Left hindlimb (tissue), 1 donor: ENCODE measurements around the gene ZEB1.
"Not testable (repeated sequence)": the region's sequence is repeated elsewhere in the genome, so short reads cannot be mapped to it uniquely, and the experiment has no call there.

Experiments
- DNase-seq: peaks from one replicate; pipeline ENCODE4 v3.0.0-alpha.2; 2018

ZEB1 gene

GRCh38 chr10:31372439-31372838 is 53.4 kb downstream of the ZEB1 start:
- no peak for DNase-seq

GRCh38 chr10:31374146-31374696 is 55.2 kb downstream of the ZEB1 start:
- DNase-seq, result no peak

- DNase-seq, result no peak
These were observed 62.2 kb downstream of the ZEB1 start for GRCh38 chr10:31381171-31381570.

DNA sequence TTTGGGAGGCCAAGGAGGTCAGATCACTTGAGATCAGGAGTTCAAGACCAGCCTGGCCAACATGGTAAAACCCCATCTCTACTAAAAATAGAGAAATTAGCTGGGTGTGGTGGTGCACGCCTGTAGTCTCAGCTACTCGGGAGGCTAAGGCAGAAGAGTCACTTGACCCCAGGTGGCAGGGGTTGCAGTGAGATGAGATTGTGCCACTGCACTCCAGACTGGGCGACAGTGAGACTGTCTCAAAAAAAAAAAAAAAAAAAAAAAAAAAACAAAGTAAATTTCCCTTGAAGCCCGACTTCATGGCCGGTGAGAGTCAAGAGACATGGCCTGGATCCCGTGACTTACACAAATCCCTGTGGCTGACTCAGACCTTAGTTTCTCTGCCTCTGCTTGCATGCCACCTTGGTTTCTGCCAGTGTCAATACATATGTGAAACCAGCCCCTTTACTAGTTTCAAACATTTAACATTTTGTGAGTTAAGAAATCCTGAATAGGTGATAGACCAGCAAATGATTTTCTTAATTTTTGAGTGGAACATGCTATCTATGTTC is 62.8 kb downstream of the ZEB1 start:
- no peak for DNase-seq

- no peak for DNase-seq
These were observed 65.0 kb downstream of the ZEB1 start for GRCh38 chr10:31383810-31384588.

DNA sequence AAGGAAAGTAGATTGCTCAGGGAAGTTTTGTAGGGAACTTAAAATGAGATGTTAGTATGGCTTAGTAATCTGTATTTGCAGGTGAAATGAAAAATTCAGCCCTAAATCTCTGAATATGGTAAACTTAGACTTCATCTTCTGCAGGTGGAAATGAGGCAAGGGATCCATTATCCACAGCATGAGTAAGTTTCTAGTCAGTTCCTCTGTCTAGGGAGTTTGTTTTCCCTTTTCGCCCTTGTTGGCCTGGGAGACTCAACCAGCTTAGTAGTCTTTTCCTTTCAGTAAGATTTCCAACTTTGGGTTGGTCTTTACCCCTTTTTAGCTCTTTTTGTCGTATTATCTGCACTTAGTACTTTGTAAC is 65.6 kb downstream of the ZEB1 start:
- DNase-seq, result no peak

DNA sequence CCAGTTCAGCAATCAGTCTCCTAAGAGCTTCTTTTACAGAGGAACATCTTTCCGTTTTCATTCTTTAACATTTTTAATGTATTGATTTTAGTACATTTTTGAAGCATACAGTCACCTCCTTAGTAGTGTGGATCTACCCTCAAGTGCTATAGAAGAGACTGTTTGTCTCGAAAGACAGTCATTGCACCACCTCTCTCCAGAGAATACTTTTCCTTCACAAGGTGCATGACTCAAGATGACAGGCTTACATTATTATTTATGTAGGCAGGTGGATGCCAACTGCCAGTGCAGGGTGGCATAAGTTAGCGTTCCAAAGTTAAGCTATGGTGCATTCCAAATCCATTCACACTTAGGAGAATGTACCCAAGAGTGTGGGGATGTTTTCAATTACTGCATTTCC is 71.8 kb downstream of the ZEB1 start:
- no peak for DNase-seq

DNA sequence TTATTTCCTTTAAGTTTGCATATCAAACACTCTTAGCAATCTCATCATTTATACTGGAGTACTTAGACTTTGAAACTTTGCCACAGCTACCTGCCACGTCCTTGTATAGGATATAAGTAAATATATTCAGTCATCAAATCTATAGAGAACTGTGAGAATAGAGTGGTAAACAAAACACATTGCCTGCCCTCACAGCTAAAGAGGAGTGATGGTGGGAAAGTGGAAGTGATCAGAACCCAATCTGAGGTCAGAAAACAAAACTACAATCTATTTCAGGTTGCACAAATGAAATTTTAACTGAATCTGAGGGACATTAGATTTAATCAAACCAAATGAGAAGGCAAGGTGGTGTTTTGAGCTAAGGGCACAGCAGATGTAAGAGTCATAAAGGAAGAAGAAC is 74.8 kb downstream of the ZEB1 start:
- no peak for DNase-seq

GRCh38 chr10:31395695-31396094 is 76.7 kb downstream of the ZEB1 start:
- DNase-seq, result no peak

DNA sequence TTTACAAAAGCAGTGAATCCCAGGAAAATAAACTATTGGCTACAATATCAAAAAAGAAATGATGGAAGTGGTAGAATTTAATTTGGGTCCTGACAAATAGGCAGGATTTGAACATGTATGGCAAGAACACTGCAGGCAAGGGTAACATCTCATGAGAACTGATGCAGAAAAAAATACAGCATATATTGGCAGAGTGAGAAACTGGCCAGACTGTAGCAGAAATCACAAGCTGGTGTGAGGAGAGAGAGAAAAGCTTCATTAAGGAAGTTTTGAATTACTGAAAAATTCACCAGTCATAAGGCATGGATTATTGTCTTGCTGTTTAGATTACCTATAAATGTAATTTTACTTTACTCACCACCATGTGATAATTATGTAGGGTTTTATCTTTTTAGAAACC is 77.4 kb downstream of the ZEB1 start:
- no peak for DNase-seq

DNA sequence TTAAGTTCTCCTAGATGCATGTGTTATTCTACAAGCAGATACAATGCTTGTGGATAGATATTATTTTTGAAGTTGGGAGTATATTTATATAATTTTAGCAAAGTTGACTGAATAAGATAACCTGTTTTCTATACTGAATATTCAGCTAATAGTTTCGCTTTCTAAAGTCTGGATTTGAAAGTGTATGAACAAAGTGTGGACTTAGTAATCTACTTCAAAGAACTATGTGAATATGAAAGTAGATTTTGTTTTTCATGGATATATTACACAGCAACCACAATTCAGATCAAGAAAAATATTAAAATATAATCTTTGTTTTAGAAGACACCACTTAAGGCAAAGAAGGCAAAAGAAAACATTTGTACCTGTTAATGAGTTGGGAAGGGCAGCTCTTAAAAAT is 78.8 kb downstream of the ZEB1 start:
- DNase-seq, result no peak

DNA sequence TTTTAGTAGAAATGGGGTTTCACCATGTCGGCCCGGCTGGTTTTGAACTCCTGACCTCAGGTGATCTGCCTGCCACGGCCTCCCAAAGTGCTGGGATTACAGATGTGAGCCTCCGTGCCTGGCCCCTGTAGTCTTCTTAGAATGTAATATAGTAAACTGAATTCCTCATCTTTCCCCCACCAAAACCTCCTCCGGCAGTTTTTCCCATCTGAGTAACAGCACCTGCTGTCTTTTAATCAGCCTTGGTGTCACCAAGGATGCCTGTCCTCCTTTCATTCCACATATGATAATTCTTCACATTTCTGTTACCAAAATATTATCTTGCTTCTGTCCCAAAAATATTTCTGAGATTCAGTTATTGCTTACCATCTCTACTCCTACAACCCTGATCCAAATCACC is 80.2 kb downstream of the ZEB1 start:
- no peak for DNase-seq

- no peak for DNase-seq
These were observed 80.6 kb downstream of the ZEB1 start for GRCh38 chr10:31399631-31400030.

DNA sequence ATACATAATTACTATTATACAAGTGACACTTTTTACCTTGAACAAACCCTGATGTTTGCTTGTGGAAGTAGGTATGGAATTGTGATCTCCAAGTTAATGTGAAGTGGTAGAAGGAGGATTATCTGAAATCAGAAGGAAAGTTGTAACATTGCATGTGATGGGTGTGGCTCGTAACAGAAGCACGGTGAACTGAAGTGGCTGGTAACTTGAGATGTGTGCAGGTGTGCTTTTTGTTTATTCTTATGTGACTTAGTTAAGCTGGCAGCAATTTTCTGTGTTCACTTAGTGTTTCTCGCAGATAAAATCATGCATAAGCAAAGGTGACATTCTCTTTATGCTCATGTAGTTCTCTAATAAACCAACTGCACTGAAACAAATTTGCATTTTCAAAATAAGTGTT is 82.3 kb downstream of the ZEB1 start:
- no peak for DNase-seq

GRCh38 chr10:31404640-31405039 is 85.6 kb downstream of the ZEB1 start:
- no peak for DNase-seq

DNA sequence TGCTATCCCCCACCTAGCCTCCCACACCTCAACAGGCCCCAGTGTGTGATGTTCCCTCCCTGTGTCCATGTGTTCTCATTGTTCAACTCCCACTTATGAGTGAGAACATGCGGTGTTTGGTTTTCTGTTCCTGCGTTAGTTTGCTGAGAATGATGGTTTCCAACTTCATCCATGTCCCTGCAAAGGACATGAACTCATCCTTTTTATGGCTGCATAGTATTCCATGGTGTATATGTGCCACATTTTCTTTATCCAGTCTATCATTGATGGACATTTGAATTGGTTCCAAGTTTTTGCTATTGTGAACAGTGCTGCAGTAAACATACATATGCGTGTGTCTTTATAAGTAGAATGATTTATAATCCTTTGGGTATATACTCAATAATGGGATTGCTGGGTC is 86.8 kb downstream of the ZEB1 start:
- not testable (repeated sequence) for DNase-seq

- DNase-seq, result not testable (repeated sequence)
These were observed 93.4 kb downstream of the ZEB1 start for GRCh38 chr10:31412397-31412796.

- DNase-seq, result no peak
These were observed 94.3 kb downstream of the ZEB1 start for GRCh38 chr10:31413325-31413724.

GRCh38 chr10:31418481-31418880 is 99.5 kb downstream of the ZEB1 start:
- DNase-seq, result no peak

- no peak for DNase-seq
These were observed 100.5 kb downstream of the ZEB1 start for GRCh38 chr10:31419394-31420063.

DNA sequence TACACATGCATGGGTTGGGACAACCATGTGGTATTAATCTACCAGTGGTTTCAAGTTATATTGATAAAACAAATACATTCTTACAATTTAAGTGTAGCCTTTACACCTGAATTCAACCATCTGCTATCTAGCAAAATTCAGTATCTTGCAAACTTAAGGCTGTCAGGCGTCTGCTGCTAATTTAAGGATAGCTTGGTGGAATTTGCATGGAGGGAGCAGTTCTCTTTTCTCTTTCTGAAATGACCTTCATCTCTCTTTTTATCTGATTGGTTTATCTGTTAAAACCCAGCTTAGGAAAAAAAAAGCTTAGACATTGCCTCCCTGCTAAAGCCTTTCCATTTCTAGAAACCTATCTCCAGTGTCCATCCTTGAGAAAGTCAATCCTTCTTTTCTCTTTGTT is 102.3 kb downstream of the ZEB1 start:
- no peak for DNase-seq

GRCh38 chr10:31422634-31423033 is 103.6 kb downstream of the ZEB1 start:
- no peak for DNase-seq

DNA sequence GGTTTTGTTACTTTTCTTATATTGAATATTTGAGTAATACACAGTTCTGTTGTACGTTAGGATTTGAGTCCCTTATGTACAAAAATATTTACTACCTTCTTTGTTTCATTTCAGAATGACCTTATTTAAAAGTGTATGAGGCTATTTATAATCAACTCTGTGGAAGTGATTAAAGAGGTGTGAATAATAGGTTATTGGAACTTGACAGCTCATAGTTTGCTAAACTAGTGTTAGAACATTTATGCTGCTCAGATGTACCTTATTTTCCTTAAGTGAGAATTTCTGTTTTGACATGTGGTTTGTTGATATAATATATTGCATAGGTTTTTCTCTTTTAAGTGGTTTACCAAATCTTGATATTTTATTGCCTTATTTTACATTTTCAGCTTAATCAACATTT is 105.5 kb downstream of the ZEB1 start:
- DNase-seq, result no peak

GRCh38 chr10:31426401-31426800 is 107.4 kb downstream of the ZEB1 start:
- DNase-seq, result peak; percentile 23
